ENCODE results near the gene TRIM17.

TRIM17 gene

DNA sequence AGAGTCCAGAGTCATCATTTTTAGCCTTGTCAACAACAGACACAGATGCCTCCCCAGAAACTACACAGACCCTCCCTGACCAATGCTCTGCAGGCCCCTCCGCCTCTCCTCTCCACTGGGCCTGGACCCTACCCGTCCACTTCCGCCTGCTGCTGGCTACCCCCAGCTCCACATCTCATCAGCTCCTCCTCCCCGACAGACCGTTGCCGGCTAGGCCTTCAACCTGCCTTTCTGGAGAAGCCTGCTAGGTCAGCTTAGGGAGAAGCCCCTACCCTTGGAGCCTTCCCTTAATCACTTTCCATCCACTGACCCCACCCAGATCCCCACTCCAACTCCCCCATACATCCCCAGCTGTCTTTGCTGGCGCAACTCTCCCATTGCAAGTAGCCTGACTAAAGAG lies 1.4 kb downstream of the TRIM17 start:
- TF ChIP-seq, protein P1, sequence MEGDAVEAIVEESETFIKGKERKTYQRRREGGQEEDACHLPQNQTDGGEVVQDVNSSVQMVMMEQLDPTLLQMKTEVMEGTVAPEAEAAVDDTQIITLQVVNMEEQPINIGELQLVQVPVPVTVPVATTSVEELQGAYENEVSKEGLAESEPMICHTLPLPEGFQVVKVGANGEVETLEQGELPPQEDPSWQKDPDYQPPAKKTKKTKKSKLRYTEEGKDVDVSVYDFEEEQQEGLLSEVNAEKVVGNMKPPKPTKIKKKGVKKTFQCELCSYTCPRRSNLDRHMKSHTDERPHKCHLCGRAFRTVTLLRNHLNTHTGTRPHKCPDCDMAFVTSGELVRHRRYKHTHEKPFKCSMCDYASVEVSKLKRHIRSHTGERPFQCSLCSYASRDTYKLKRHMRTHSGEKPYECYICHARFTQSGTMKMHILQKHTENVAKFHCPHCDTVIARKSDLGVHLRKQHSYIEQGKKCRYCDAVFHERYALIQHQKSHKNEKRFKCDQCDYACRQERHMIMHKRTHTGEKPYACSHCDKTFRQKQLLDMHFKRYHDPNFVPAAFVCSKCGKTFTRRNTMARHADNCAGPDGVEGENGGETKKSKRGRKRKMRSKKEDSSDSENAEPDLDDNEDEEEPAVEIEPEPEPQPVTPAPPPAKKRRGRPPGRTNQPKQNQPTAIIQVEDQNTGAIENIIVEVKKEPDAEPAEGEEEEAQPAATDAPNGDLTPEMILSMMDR (IDR thresholded peaks at IDR 0.05; ENCODE audit: insufficient read depth, low read length, missing control alignments): no peak
- ChIA-PET POLR2A (no interaction called here), CTCF (interaction anchor here (1.0 to 1.7 kb wide), 4 partner anchors 9 to 462 kb away, joined by 3 to 6 read pairs (median 3); partner anchors contain the start of genes IBA57 and TRIM11)
- no peak overlapping the region for H3K4me3 ChIP-seq (ENCODE audit: low read depth, low read length)
- DNase-seq (ENCODE audit: low read depth, low spot score): no peak

DNA sequence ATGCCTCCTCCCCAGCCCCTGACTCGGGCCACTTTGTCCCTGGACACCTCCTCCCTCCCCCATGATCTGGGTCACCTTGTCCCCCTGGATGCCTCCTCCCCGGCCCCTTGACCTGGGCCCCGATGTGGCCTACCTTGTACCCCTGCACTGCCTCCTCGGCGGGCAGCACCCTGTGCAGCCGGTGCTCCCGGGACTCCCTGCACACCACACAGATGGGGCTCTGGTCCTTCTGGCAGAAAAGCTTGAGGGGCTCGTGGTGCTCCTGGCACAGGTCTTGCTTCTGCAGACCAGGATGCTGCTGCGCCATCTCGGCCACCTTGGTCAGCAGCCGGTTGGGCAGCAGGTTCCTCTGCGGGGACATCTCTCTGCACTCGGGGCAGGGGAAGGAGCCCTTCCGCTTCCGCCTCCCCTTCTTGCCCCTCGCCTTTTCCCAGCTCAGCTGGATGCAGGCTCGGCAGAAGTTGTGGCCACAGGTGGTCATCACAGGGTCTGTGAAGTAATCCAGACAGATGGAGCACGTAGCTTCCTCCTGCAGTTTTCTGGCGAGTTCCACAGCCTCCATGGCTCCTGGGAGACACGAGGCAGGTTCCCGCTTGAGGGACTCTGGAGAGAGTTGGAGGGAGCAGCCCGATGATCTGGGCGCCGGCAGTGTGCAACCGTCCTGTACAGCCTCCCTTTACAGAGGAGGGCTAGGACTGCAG lies 2.0 kb downstream of the TRIM17 start:
- TF ChIP-seq, protein P1 (IDR thresholded peaks at IDR 0.05; ENCODE audit: insufficient read depth, low read length, missing control alignments): no peak

DNA sequence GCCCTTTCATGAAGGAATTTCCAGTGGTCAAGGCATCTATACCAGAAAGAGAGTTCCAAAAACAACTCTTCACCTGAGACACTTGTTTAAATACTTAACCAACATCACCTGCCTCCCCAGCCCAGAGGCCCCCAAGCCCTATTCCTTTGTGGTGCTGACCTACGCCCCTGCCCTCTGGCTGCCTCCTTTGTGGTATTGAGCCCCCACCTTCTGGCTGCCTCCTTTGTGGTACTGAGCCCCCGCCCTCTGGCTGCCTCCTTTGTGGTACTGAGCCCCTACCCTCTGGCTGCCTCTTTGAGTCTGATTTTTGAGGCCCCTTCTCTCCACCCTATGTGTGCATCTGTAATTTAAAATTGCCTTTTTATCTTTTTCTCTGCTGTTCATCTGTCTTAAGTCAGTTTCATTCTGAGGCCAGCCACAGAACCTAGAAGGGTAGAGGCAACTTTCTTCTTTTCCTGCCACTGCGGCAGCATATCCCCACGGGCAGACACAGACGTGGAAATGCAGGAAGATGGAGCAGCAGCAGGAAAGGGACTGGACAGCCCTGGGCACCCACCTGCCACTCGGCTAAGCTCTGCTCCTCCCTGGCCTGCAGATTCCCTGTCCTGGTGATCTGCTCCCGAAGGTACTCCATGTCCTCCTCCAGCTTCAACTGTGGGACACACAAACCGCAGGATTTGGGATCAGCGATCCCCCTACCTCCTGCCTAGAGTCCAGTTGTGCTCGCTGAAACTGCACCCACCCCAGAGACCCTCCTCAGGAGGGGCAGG lies 3.2 kb downstream of the TRIM17 start:
- no peak for DNase-seq (ENCODE audit: low read depth, low spot score)
- TF ChIP-seq, protein P1 (IDR thresholded peaks at IDR 0.05; ENCODE audit: insufficient read depth, low read length, missing control alignments): no peak
- ChIA-PET CTCF (interaction anchor here (1.0 kb wide), 1 partner anchor 33 kb away, joined by 3 read pairs; no protein-coding TSS in a partner anchor), POLR2A (no interaction called here)
- H3K4me3 ChIP-seq (ENCODE audit: low read depth, low read length): no peak overlapping the region

More for the DNA sequence above, 2.0 kb downstream of the TRIM17 start:
- DNase-seq (ENCODE audit: low read depth, low spot score): no peak
- H3K4me3 ChIP-seq (ENCODE audit: low read depth, low read length): no peak overlapping the region
- POLR2A ChIA-PET: no interaction called here
- CTCF ChIA-PET: interaction anchor here (1.0 to 1.7 kb wide), 4 partner anchors 8 to 461 kb away, joined by 3 to 6 read pairs (median 3); partner anchors contain the start of genes IBA57 and TRIM11

DNA sequence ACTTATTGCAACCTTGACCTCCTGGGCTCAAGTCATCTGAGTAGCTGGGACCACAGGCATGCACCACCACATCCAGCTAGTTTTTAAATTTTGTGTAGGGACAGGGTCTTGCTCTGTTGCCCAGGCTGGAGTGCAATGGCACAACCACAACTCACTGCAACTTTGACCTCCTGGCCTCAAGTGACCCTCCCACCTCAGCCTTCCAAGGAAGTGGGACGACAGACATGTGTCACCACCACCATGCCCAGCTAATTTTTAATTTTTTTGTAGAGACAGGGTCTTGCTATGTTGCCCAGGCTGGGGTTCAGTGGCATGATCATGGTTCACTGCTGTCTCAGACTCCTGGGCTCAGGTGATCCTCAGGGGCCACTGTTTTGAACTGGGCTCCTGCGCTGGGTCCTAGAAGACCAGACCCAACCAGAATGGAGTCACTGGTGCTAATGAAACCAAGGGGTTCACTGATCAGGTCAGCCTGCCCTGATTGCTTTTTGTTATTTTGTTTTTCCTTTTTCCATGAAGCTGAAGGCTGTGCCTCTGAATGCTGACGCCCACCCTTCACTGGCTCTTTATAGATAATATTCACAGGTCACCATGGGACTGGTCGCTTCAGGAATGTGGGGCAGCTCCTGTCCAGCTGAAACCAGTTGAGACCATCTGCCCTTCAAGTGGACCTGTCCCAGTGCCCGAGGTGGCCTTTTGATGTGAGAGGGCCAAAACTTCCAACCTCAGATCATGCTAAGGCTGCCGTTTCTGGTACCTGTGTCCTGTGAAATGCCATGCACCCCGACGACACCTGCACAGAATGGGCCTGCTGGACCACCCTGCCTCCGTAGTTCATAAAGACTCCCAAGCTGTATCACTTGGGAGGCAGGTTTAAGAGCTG lies 4.9 kb downstream of the TRIM17 start:
- POLR2A ChIA-PET: interaction anchor here (0.7 kb wide), 1 partner anchor 17 kb away, joined by 3 read pairs; no protein-coding TSS in a partner anchor
- TF ChIP-seq, protein P1 (IDR thresholded peaks at IDR 0.05; ENCODE audit: insufficient read depth, low read length, missing control alignments): no peak

DNA sequence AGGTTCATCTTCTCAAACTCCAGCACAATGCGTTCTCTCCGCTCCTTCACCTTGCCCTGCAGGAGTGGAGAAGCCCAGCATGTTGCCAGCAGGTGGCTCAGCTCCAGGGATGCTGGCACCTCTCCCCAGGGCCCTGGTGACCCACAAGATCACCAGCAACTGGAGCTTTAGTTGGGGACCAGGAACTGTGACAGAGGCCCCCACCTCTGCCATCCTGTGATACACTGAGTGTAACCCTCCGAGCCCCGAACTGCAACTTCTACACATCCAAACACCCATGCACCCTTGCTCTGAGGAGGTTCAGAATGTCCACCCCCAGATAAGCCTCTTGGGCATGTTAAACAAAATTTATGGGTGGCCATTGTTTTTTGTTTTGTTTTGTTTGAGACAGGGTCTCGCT lies 5.5 kb downstream of the TRIM17 start:
- ChIA-PET POLR2A (no interaction called here), CTCF (no interaction called here)
- no peak for DNase-seq (ENCODE audit: low read depth, low spot score)
- TF ChIP-seq, protein P1 (IDR thresholded peaks at IDR 0.05; ENCODE audit: insufficient read depth, low read length, missing control alignments): no peak
- no peak overlapping the region for H3K4me3 ChIP-seq (ENCODE audit: low read depth, low read length)

More for the DNA sequence above, 4.9 kb downstream of the TRIM17 start:
- CTCF ChIA-PET: no interaction called here
- H3K4me3 ChIP-seq (ENCODE audit: low read depth, low read length): no peak overlapping the region
- DNase-seq (ENCODE audit: low read depth, low spot score): no peak

Data from AG04449 (cell line).